ENCODE measurements around the gene IL1R2. TPM values are rescaled to one million over a fixed set of nuclear protein-coding genes. Genes with fewer than 3 reads are reported as not detected.

The IL1R2 gene
- total and polyA plus RNA-seq, 2 of the 13 experiments (the other 11 are each of a cell fraction or from before 2014, with no cell fraction given), result 3.6 to 7.3 TPM

- TF ChIP-seq, protein P1, sequence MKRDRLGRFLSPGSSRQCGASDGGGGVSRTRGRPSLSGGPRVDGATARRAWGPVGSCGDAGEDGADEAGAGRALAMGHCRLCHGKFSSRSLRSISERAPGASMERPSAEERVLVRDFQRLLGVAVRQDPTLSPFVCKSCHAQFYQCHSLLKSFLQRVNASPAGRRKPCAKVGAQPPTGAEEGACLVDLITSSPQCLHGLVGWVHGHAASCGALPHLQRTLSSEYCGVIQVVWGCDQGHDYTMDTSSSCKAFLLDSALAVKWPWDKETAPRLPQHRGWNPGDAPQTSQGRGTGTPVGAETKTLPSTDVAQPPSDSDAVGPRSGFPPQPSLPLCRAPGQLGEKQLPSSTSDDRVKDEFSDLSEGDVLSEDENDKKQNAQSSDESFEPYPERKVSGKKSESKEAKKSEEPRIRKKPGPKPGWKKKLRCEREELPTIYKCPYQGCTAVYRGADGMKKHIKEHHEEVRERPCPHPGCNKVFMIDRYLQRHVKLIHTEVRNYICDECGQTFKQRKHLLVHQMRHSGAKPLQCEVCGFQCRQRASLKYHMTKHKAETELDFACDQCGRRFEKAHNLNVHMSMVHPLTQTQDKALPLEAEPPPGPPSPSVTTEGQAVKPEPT (CRISPR knock-in tag; IDR thresholded peaks at IDR 0.05; ENCODE audit: low read depth), result no peak
- TF ChIP-seq ATRX (CRISPR knock-in tag; IDR thresholded peaks at IDR 0.05; ENCODE audit: borderline replicate concordance) (no peak), CEBPB (IDR thresholded peaks at IDR 0.05; ENCODE audit: borderline replicate concordance, low read depth, low read length) (no peak), ZNF766 (CRISPR knock-in tag; IDR thresholded peaks at IDR 0.05; ENCODE audit: borderline replicate concordance) (no peak), ZNF83 (CRISPR knock-in tag; IDR thresholded peaks at IDR 0.05; ENCODE audit: borderline replicate concordance) (no peak), ZNF264 (CRISPR knock-in tag; IDR thresholded peaks at IDR 0.05) (peak; percentile 77; the same call in 1 of the 2 replicates), NFE2L1 (CRISPR knock-in tag; IDR thresholded peaks at IDR 0.05; ENCODE audit: borderline replicate concordance) (no peak), RBM22 (optimal IDR thresholded peaks at IDR 0.05; ENCODE audit: low read length) (no peak), GFI1 (CRISPR knock-in tag; IDR thresholded peaks at IDR 0.05; ENCODE audit: borderline replicate concordance) (peak; percentile 97), CBX5 (CRISPR knock-in tag; IDR thresholded peaks at IDR 0.05; ENCODE audit: borderline replicate concordance) (peak; percentile 85), ZNF678 (CRISPR knock-in tag; IDR thresholded peaks at IDR 0.05) (0 out of 2 replicates have a peak, but pooled peaks have one; percentile 48), EED (CRISPR knock-in tag; IDR thresholded peaks at IDR 0.05) (no peak), BCL3 (CRISPR knock-in tag; IDR thresholded peaks at IDR 0.05) (no peak; the same call in 1 of the 2 replicates), ZNF761 (CRISPR knock-in tag; conservative IDR thresholded peaks at IDR 0.05) (peak; percentile 76; the same call in 1 of the 2 replicates), ZBTB26 (CRISPR knock-in tag; IDR thresholded peaks at IDR 0.05; ENCODE audit: borderline replicate concordance) (peak; percentile 66; the same call in 1 of the 2 replicates), NR2C2 (CRISPR knock-in tag; IDR thresholded peaks at IDR 0.05; ENCODE audit: borderline replicate concordance) (peak; percentile 87), ZNF616 (CRISPR knock-in tag; IDR thresholded peaks at IDR 0.05; ENCODE audit: low read depth) (no peak), NRL (CRISPR knock-in tag; IDR thresholded peaks at IDR 0.05; ENCODE audit: borderline replicate concordance) (no peak), ZNF749 (CRISPR knock-in tag; IDR thresholded peaks at IDR 0.05; ENCODE audit: borderline replicate concordance) (peak; percentile 9; the same call in 1 of the 2 replicates)
- TF ChIP-seq, protein P2, sequence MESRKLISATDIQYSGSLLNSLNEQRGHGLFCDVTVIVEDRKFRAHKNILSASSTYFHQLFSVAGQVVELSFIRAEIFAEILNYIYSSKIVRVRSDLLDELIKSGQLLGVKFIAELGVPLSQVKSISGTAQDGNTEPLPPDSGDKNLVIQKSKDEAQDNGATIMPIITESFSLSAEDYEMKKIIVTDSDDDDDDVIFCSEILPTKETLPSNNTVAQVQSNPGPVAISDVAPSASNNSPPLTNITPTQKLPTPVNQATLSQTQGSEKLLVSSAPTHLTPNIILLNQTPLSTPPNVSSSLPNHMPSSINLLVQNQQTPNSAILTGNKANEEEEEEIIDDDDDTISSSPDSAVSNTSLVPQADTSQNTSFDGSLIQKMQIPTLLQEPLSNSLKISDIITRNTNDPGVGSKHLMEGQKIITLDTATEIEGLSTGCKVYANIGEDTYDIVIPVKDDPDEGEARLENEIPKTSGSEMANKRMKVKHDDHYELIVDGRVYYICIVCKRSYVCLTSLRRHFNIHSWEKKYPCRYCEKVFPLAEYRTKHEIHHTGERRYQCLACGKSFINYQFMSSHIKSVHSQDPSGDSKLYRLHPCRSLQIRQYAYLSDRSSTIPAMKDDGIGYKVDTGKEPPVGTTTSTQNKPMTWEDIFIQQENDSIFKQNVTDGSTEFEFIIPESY (CRISPR knock-in tag; IDR thresholded peaks at IDR 0.05), result peak; percentile 76; the same call in 1 of the 2 replicates
- TF ChIP-seq, protein P3, sequence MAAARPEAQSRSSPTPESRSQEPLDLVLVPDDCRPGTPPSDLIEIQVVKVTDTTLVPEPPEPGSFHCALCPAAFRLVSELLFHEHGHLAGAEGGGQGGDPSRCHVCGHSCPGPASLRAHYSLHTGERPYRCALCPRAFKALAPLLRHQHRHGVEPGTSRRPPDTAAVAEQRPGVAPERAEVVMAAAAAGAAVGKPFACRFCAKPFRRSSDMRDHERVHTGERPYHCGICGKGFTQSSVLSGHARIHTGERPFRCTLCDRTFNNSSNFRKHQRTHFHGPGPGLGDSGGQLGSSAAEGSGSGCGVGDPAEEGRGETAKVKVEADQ (CRISPR knock-in tag; IDR thresholded peaks at IDR 0.05; ENCODE audit: borderline replicate concordance), result no peak; the same call in 1 of the 2 replicates
Measured at GRCh38 chr2:102057502-102058292, 65.9 kb downstream of the IL1R2 start (continued).
